Gastroesophageal sphincter (tissue), 4 donors: ENCODE results near the gene AMZ1. TPM values are rescaled to one million over a fixed set of nuclear protein-coding genes. Genes with fewer than 3 reads are reported as not detected.

Source experiments
- ATAC-seq: fragments of 150-250 bp; one replicate; pipeline ENCODE4 v1.9.1; 2016; ENCODE audit warnings: mild to moderate bottlenecking, moderate library complexity
- H3K27ac ChIP-seq, 4 donors: fragments of 200-600 bp; sonication (generic) in 3 of 4; 1 replicate in 3 of 4; 2 replicates in 1 of 4; pipeline ENCODE4 v1.5.1; 2016 to 2019
- H3K27me3 ChIP-seq: fragments of 200-600 bp; sonication (generic); one replicate; pipeline ENCODE4 v1.5.1; 2019
- H3K36me3 ChIP-seq, 2 donors: fragments of 200-600 bp; sonication (generic); one replicate each; pipeline ENCODE4 v1.5.1; 2019; ENCODE audit warnings: control low read depth in 1 of 2
- H3K4me1 ChIP-seq, 3 donors: fragments of 200-600 bp; sonication (generic); 1 replicate in 2 of 3; 2 replicates in 1 of 3; pipeline ENCODE4 v1.5.1; 2016 to 2019; ENCODE audit warnings: control low read depth in 2 of 3
- H3K4me3 ChIP-seq, 2 donors: fragments of 200-600 bp; sonication (generic); one replicate each; pipeline ENCODE4 v1.5.1; 2019; ENCODE audit warnings: mild to moderate bottlenecking in 1 of 2, moderate library complexity in 1 of 2
- H3K9me3 ChIP-seq, 3 donors: fragments of 200-600 bp; sonication (generic); one replicate each; pipeline ENCODE4 v1.5.1; 2017 to 2019; ENCODE audit warnings: control low read depth in 2 of 3
- CTCF ChIP-seq, 4 experiments: fragments of 200-600 bp in 2 of 4; fragments of 450-650 bp in 2 of 4; sonication (generic) in 1 of 4; IDR thresholded peaks; one replicate each; pipeline ENCODE4 v1.5.1; 2017 to 2019; ENCODE audit warnings: antibody characterized with exemption in 4 of 4, mild to moderate bottlenecking in 2 of 4, moderate library complexity in 2 of 4
- EP300 ChIP-seq: sonication (generic); formaldehyde crosslinking; IDR thresholded peaks from one replicate; pipeline ENCODE4 v1.6.1; 2017; ENCODE audit warnings: antibody characterized with exemption, mild to moderate bottlenecking
- POLR2A ChIP-seq, 2 donors: fragments of 450-650 bp; IDR thresholded peaks; one replicate each; pipeline ENCODE4 v1.6.1; 2017; ENCODE audit warnings: antibody characterized with exemption in 2 of 2, mild to moderate bottlenecking in 2 of 2, moderate library complexity in 1 of 2
- POLR2AphosphoS5 ChIP-seq: sonication (generic); formaldehyde crosslinking; IDR thresholded peaks from one replicate; pipeline ENCODE4 v1.6.1; 2017; ENCODE audit warnings: antibody characterized with exemption
- WGBS, 2 donors: methylation state at CpG; one replicate each; pipeline ENCODE4 v1.1.5; 2018; ENCODE audit warnings: low coverage in 1 of 2; 5-methylcytosine and 5-hydroxymethylcytosine counted together
- total RNA-seq, 4 donors: library from RNA; depleted of rRNA; stranded (reverse); fragments of >200 nt; gene quantifications; one replicate each; pipeline ENCODE4 v1.1.0, GENCODE V29; 2016

AMZ1 gene
- total RNA-seq, 4 donors from 2014 or later: 0.12 to 0.62 (median 0.32) TPM

- no CpG with 5 or more reads among the region's 12 CpGs for WGBS, 2 donors
- Histone ChIP-seq H3K36me3 (no peaks in the 10 kb centered on the region), H3K27ac (peak overlapping the region in 3 of 4 donors; percentile 75 to 86 (median 81)), H3K9me3 (no peaks in the 10 kb centered on the region), H3K4me3 (no peak overlapping the region), H3K27me3 (no peaks in the 10 kb centered on the region), H3K4me1 (peaks cover 0 to 90% (median 38%) of the 10 kb centered on the region in 3 donors)
- no peak for ATAC-seq
- no peak for TF ChIP-seq POLR2A (IDR thresholded peaks at IDR 0.05)
- TF ChIP-seq POLR2AphosphoS5: no peak
- no peak for TF ChIP-seq CTCF (IDR thresholded peaks at IDR 0.05)
Measured at GRCh38 chr7:2640482-2640830, 47.5 kb upstream of the AMZ1 start.

- H3K27me3 ChIP-seq: no peaks in the 10 kb centered on the region
- no peaks in the 10 kb centered on the region for H3K9me3 ChIP-seq
- peak overlapping the region in 1 of 2 donors; percentile 39 for H3K4me3 ChIP-seq
- peak overlapping the region in 3 of 4 donors; percentile 75 to 86 (median 81) for H3K27ac ChIP-seq
- WGBS, 2 donors: no CpG with 5 or more reads among the region's 9 CpGs
- peaks cover 0 to 88% (median 38%) of the 10 kb centered on the region in 3 donors for H3K4me1 ChIP-seq
- ATAC-seq: no peak
- H3K36me3 ChIP-seq: no peaks in the 10 kb centered on the region
- TF ChIP-seq POLR2A (IDR thresholded peaks at IDR 0.05): no peak
- TF ChIP-seq POLR2AphosphoS5: no peak
- TF ChIP-seq CTCF (IDR thresholded peaks at IDR 0.05): no peak
- TF ChIP-seq EP300: no peak
Measured at GRCh38 chr7:2640846-2641316, 47.1 kb upstream of the AMZ1 start.

- H3K36me3 ChIP-seq: peaks cover 0 to 4% of the 10 kb centered on the region in 2 donors
- peaks cover 0 to 80% (median 38%) of the 10 kb centered on the region in 3 donors for H3K4me1 ChIP-seq
Measured at GRCh38 chr7:2641406-2642393, 46.3 kb upstream of the AMZ1 start.

GRCh38 chr7:2643386-2644219 lies 44.4 kb upstream of the AMZ1 start:
- Histone ChIP-seq H3K27me3 (no peaks in the 10 kb centered on the region), H3K36me3 (peaks cover 0 to 23% of the 10 kb centered on the region in 2 donors), H3K4me3 (no peak overlapping the region), H3K9me3 (no peaks in the 10 kb centered on the region), H3K4me1 (peaks cover 0 to 61% (median 30%) of the 10 kb centered on the region in 3 donors), H3K27ac (no peak overlapping the region)
- no peak for ATAC-seq
- TF ChIP-seq CTCF (IDR thresholded peaks at IDR 0.05): no peak
- TF ChIP-seq POLR2A (IDR thresholded peaks at IDR 0.05): no peak
- no peak for TF ChIP-seq POLR2AphosphoS5
- TF ChIP-seq EP300: no peak
- 80 to 83% methylated on average over 2 to 5 of the region's 29 CpGs for WGBS, 2 donors

More at GRCh38 chr7:2641406-2642393, 46.3 kb upstream of the AMZ1 start:
- peak; percentile 86 for ATAC-seq
- TF ChIP-seq POLR2A (IDR thresholded peaks at IDR 0.05) (no peak), POLR2AphosphoS5 (peak; percentile 94)
- H3K9me3 ChIP-seq: no peaks in the 10 kb centered on the region
- 20 to 69% methylated on average over 2 to 7 of the region's 39 CpGs for WGBS, 2 donors
- no peaks in the 10 kb centered on the region for H3K27me3 ChIP-seq
- peak overlapping the region in 3 of 4 donors; percentile 75 to 86 (median 81) for H3K27ac ChIP-seq
- H3K4me3 ChIP-seq: peak overlapping the region in 1 of 2 donors; percentile 39

- no CpG with 5 or more reads among the region's 6 CpGs for WGBS, 2 donors
- Histone ChIP-seq H3K4me3 (no peak overlapping the region), H3K4me1 (peaks cover 0 to 55% (median 25%) of the 10 kb centered on the region in 3 donors), H3K36me3 (peaks cover 0 to 29% of the 10 kb centered on the region in 2 donors), H3K27me3 (no peaks in the 10 kb centered on the region), H3K9me3 (no peaks in the 10 kb centered on the region), H3K27ac (no peak overlapping the region)
- TF ChIP-seq POLR2AphosphoS5: no peak
- TF ChIP-seq EP300: no peak
- no peak for ATAC-seq
Measured at GRCh38 chr7:2644220-2644561, 43.8 kb upstream of the AMZ1 start.
